ENCODE measurements around the gene ROR2. TPM values are rescaled to one million over a fixed set of nuclear protein-coding genes. Genes with fewer than 3 reads are reported as not detected.

The ROR2 gene
- total and polyA plus RNA-seq, 4 donors, result 2.7 to 32.3 (median 9.2) TPM

DNA sequence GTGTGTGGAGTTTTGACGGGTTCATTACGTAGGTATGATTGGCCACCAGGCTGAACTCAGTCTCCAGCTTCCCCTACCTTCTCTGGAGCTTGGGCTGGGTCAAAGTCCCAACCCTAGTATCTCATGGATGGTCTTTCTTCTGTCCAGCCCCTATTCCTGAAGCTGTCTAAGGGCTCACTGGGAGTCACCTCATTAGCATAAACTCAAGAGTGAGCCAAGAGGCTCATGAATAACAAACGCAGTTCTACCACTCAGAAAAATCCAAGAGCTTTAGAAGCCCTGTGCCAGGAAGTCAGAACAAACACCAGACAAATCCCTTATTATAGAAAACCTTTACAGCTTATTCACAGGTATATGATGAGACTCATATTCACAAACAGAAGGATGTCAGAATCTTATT lies 346.1 kb downstream of the ROR2 start:
- Histone ChIP-seq H3K27ac (ENCODE audit: low read depth in 1 of 2, low read length in 1 of 2) (no peak overlapping the region), H3K9ac (ENCODE audit: insufficient read depth in 1 of 2, low read length in 2 of 2) (no peak overlapping the region), H3K27me3 (ENCODE audit: control insufficient read depth in 3 of 3, insufficient read depth in 3 of 3, low read length in 2 of 3) (no peaks in the 10 kb centered on the region), H3K4me1 (ENCODE audit: control insufficient read depth in 5 of 5, insufficient read depth in 5 of 5, low read length in 5 of 5) (peaks cover 0 to 9% (median 0%) of the 10 kb centered on the region in 5 donors), H3K36me3 (ENCODE audit: control insufficient read depth in 4 of 4, insufficient read depth in 4 of 4, low read length in 4 of 4) (no peaks in the 10 kb centered on the region), H3K9me3 (ENCODE audit: control insufficient read depth in 4 of 4, insufficient read depth in 3 of 4, low read length in 3 of 4) (no peaks in the 10 kb centered on the region), H3K4me3 (no peak overlapping the region)
- WGBS, 2 donors, result 83 to 88% methylated on average over 3 of the region's 3 CpGs
- ATAC-seq (ENCODE audit: insufficient read depth, low FRiP score), result no peak
- DNase-seq, result peak in 1 of 3 donors; percentile 41
- TF ChIP-seq, protein P1, sequence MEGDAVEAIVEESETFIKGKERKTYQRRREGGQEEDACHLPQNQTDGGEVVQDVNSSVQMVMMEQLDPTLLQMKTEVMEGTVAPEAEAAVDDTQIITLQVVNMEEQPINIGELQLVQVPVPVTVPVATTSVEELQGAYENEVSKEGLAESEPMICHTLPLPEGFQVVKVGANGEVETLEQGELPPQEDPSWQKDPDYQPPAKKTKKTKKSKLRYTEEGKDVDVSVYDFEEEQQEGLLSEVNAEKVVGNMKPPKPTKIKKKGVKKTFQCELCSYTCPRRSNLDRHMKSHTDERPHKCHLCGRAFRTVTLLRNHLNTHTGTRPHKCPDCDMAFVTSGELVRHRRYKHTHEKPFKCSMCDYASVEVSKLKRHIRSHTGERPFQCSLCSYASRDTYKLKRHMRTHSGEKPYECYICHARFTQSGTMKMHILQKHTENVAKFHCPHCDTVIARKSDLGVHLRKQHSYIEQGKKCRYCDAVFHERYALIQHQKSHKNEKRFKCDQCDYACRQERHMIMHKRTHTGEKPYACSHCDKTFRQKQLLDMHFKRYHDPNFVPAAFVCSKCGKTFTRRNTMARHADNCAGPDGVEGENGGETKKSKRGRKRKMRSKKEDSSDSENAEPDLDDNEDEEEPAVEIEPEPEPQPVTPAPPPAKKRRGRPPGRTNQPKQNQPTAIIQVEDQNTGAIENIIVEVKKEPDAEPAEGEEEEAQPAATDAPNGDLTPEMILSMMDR (IDR thresholded peaks at IDR 0.05; ENCODE audit: control extremely low read depth, extremely low read depth), result no peak

DNA sequence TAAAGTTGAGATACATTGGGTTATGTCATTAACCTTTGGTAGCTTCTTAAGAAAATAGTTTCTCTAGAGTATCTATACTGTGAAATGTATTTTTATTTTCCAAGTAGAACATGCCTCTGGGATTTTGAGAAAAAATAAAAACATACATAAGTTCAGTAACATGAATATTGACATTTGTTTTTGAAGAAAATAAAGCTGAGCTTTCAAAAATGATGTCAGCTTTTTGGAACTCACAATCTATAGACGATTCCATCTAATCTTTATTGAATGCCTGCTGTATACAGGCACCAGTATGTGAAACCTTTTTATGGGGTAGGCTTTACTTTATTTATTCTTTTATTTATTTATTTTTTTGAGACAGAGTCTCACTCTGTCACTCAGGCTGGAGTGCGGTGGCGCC lies 350.5 kb downstream of the ROR2 start:
- no peaks in the 10 kb centered on the region for H3K27me3 ChIP-seq (ENCODE audit: control insufficient read depth in 3 of 3, insufficient read depth in 3 of 3, low read length in 2 of 3)
- WGBS, 2 donors, result 90 to 95% methylated on average over 3 of the region's 3 CpGs

GRCh38 chr9:91591627-91592026 lies 358.4 kb downstream of the ROR2 start:
- no peak overlapping the region for H3K4me3 ChIP-seq
- DNase-seq (no peak), ATAC-seq (ENCODE audit: insufficient read depth, low FRiP score) (no peak)
- WGBS, 2 donors, result 42 to 58% methylated on average over 3 of the region's 3 CpGs
- H3K27me3 ChIP-seq (ENCODE audit: control insufficient read depth in 3 of 3, insufficient read depth in 3 of 3, low read length in 2 of 3), result no peaks in the 10 kb centered on the region
- H3K36me3 ChIP-seq (ENCODE audit: control insufficient read depth in 4 of 4, insufficient read depth in 4 of 4, low read length in 4 of 4), result no peaks in the 10 kb centered on the region
- no peaks in the 10 kb centered on the region for H3K9me3 ChIP-seq (ENCODE audit: control insufficient read depth in 4 of 4, insufficient read depth in 3 of 4, low read length in 3 of 4)
- no peak overlapping the region for H3K27ac ChIP-seq (ENCODE audit: low read depth in 1 of 2, low read length in 1 of 2)
- TF ChIP-seq, protein P1 (IDR thresholded peaks at IDR 0.05; ENCODE audit: control extremely low read depth, extremely low read depth), result no peak
- no peak overlapping the region for H3K9ac ChIP-seq (ENCODE audit: insufficient read depth in 1 of 2, low read length in 2 of 2)
- H3K4me1 ChIP-seq (ENCODE audit: control insufficient read depth in 5 of 5, insufficient read depth in 5 of 5, low read length in 5 of 5), result peaks cover 0 to 9% (median 0%) of the 10 kb centered on the region in 5 donors

More for the DNA sequence above, 350.5 kb downstream of the ROR2 start:
- Histone ChIP-seq H3K4me3 (no peak overlapping the region), H3K9ac (ENCODE audit: insufficient read depth in 1 of 2, low read length in 2 of 2) (no peak overlapping the region), H3K27ac (ENCODE audit: low read depth in 1 of 2, low read length in 1 of 2) (no peak overlapping the region), H3K36me3 (ENCODE audit: control insufficient read depth in 4 of 4, insufficient read depth in 4 of 4, low read length in 4 of 4) (no peaks in the 10 kb centered on the region), H3K9me3 (ENCODE audit: control insufficient read depth in 4 of 4, insufficient read depth in 3 of 4, low read length in 3 of 4) (no peaks in the 10 kb centered on the region), H3K4me1 (ENCODE audit: control insufficient read depth in 5 of 5, insufficient read depth in 5 of 5, low read length in 5 of 5) (peaks cover 0 to 9% (median 0%) of the 10 kb centered on the region in 5 donors)
- ATAC-seq (ENCODE audit: insufficient read depth, low FRiP score) (no peak), DNase-seq (no peak)
- TF ChIP-seq, protein P1 (IDR thresholded peaks at IDR 0.05; ENCODE audit: control extremely low read depth, extremely low read depth), result no peak

GRCh38 chr9:91589101-91589553 lies 360.9 kb downstream of the ROR2 start:
- H3K9ac ChIP-seq (ENCODE audit: insufficient read depth in 1 of 2, low read length in 2 of 2), result no peak overlapping the region
- H3K4me3 ChIP-seq, result no peak overlapping the region
- ATAC-seq (ENCODE audit: insufficient read depth, low FRiP score), result no peak
- no peaks in the 10 kb centered on the region for H3K9me3 ChIP-seq (ENCODE audit: control insufficient read depth in 4 of 4, insufficient read depth in 3 of 4, low read length in 3 of 4)
- H3K27me3 ChIP-seq (ENCODE audit: control insufficient read depth in 3 of 3, insufficient read depth in 3 of 3, low read length in 2 of 3), result no peaks in the 10 kb centered on the region
- H3K27ac ChIP-seq (ENCODE audit: low read depth in 1 of 2, low read length in 1 of 2), result no peak overlapping the region
- peaks cover 0 to 9% (median 0%) of the 10 kb centered on the region in 5 donors for H3K4me1 ChIP-seq (ENCODE audit: control insufficient read depth in 5 of 5, insufficient read depth in 5 of 5, low read length in 5 of 5)
- WGBS, 2 donors, result 37 to 52% methylated on average over 7 of the region's 7 CpGs
- TF ChIP-seq, protein P1 (IDR thresholded peaks at IDR 0.05; ENCODE audit: control extremely low read depth, extremely low read depth), result no peak
- no peaks in the 10 kb centered on the region for H3K36me3 ChIP-seq (ENCODE audit: control insufficient read depth in 4 of 4, insufficient read depth in 4 of 4, low read length in 4 of 4)
- peak; percentile 70 to 85 (median 82) for DNase-seq

Measured in lung (tissue), 12 donors.